Neural cell (in vitro differentiated cells): Measurements from ENCODE around the gene SH3BP5. TPM values are rescaled to one million over a fixed set of nuclear protein-coding genes. Genes with fewer than 3 reads are reported as not detected.
A peak's percentile ranks its signal among the peaks of the same experiment; 100 is the strongest.

Experiments used
- H2AFZ ChIP-seq: fragments of 200-600, 300-800 bp; sonication (generic), shearing (Covaris generic); 2 replicates; pipeline ENCODE4 v1.6.0; 2014; ENCODE audit warnings: low read depth, mild to moderate bottlenecking, antibody characterized with exemption, low read length, moderate library complexity
- H3F3A ChIP-seq: fragments of 200-600 bp; shearing (Covaris generic); 2 replicates; pipeline ENCODE4 v1.6.1; 2016; ENCODE audit warnings: mild to moderate bottlenecking, moderate library complexity, mixed read lengths, antibody characterized with exemption, low read length; ENCODE audit not compliant: insufficient read depth, poor library complexity, severe bottlenecking
- H3K27ac ChIP-seq: fragments of 200-600, 300-800 bp; sonication (generic), shearing (Covaris generic); 2 replicates; pipeline ENCODE4 v1.5.1; 2014; ENCODE audit warnings: mild to moderate bottlenecking, low read length, moderate library complexity
- H3K27me3 ChIP-seq: fragments of 300-800, 200-600 bp; sonication (generic), shearing (Covaris generic); 2 replicates; pipeline ENCODE4 v1.6.0; 2014; ENCODE audit warnings: mild to moderate bottlenecking, low read depth, low read length, moderate library complexity; ENCODE audit not compliant: insufficient read depth
- H3K36me3 ChIP-seq: fragments of 300-800, 200-600 bp; sonication (generic), shearing (Covaris generic); 2 replicates; pipeline ENCODE4 v1.5.1; 2014; ENCODE audit warnings: mild to moderate bottlenecking, antibody characterized with exemption, low read length, moderate library complexity; ENCODE audit not compliant: insufficient read depth
- H3K4me2 ChIP-seq: fragments of 300-800, 200-600 bp; sonication (generic), shearing (Covaris generic); 2 replicates; pipeline ENCODE4 v1.6.0; 2014; ENCODE audit warnings: mild to moderate bottlenecking, low read length
- H3K4me3 ChIP-seq: fragments of 300-800, 200-600 bp; sonication (generic), shearing (Covaris generic); 2 replicates; pipeline ENCODE4 v1.5.1; 2014; ENCODE audit warnings: mild to moderate bottlenecking, low read length, moderate library complexity
- H3K79me2 ChIP-seq: fragments of 200-600 bp; shearing (Covaris generic); replicated peaks from 2 replicates; pipeline ENCODE4 v1.6.0; 2014; ENCODE audit warnings: mild to moderate bottlenecking, low read length, moderate library complexity; ENCODE audit not compliant: insufficient read depth
- H3K9ac ChIP-seq: fragments of 300-800, 200-600 bp; sonication (generic), shearing (Covaris generic); 2 replicates; pipeline ENCODE4 v1.6.1; 2016; ENCODE audit warnings: mild to moderate bottlenecking, low read length, mixed read lengths
- H3K9me2 ChIP-seq: fragments of 200-600 bp; shearing (Covaris generic); 2 replicates; pipeline ENCODE4 v1.6.1; 2016; ENCODE audit warnings: mild to moderate bottlenecking, low read length, mixed read lengths; ENCODE audit not compliant: insufficient read depth
- H3K9me3 ChIP-seq: fragments of 200-600, 300-800 bp; sonication (generic), shearing (Covaris generic); 2 replicates; pipeline ENCODE4 v1.6.1; 2016; ENCODE audit warnings: mild to moderate bottlenecking, mixed run types, low read length, moderate library complexity, mixed read lengths
- H4K20me1 ChIP-seq: fragments of 200-600 bp; shearing (Covaris generic); 2 replicates; pipeline ENCODE4 v1.6.1; 2016; ENCODE audit warnings: mild to moderate bottlenecking, mixed run types; ENCODE audit not compliant: insufficient read depth
- CTCF ChIP-seq: fragments of 450-650 bp; IDR thresholded peaks from 2 replicates; pipeline ENCODE4 v1.5.1; 2014; ENCODE audit warnings: antibody characterized with exemption, mild to moderate bottlenecking, moderate library complexity; ENCODE audit not compliant: poor library complexity, severe bottlenecking
- EP300 ChIP-seq: fragments of 450-650 bp; conservative IDR thresholded peaks from 2 replicates; pipeline ENCODE4 v1.6.1; 2014; ENCODE audit warnings: antibody characterized with exemption, mild to moderate bottlenecking, moderate library complexity; ENCODE audit not compliant: poor library complexity, severe bottlenecking
- EZH2 ChIP-seq: fragments of 200-600, 300-800 bp; shearing (Covaris generic), sonication (generic); IDR thresholded peaks from 2 replicates; pipeline ENCODE4 v1.6.1; 2014; ENCODE audit warnings: antibody characterized with exemption, low read length, borderline replicate concordance, mild to moderate bottlenecking; ENCODE audit not compliant: insufficient read depth, poor library complexity, severe bottlenecking
- MXI1 ChIP-seq: fragments of 450-650 bp; conservative IDR thresholded peaks from 2 replicates; pipeline ENCODE4 v1.6.1; 2014; ENCODE audit warnings: antibody characterized with exemption, mild to moderate bottlenecking; ENCODE audit not compliant: poor library complexity, severe bottlenecking
- POLR2AphosphoS5 ChIP-seq: IDR thresholded peaks from 2 replicates; pipeline ENCODE4 v1.6.1; 2012
- RAD21 ChIP-seq: fragments of 450-650 bp; conservative IDR thresholded peaks from 2 replicates; pipeline ENCODE4 v1.6.1; 2014; ENCODE audit warnings: antibody characterized with exemption, mild to moderate bottlenecking, moderate library complexity
- REST ChIP-seq: IDR thresholded peaks from 2 replicates; pipeline ENCODE4 v1.6.1; 2012; ENCODE audit warnings: borderline replicate concordance
- SMC3 ChIP-seq: fragments of 450-650 bp; conservative IDR thresholded peaks from 2 replicates; pipeline ENCODE4 v1.6.1; 2014; ENCODE audit warnings: antibody characterized with exemption, mild to moderate bottlenecking, moderate library complexity; ENCODE audit not compliant: poor library complexity
- TAF1 ChIP-seq: IDR thresholded peaks from 2 replicates; pipeline ENCODE4 v1.6.1; 2012; ENCODE audit warnings: low read depth
- polyA plus RNA-seq: library from polyadenylated mRNA; depleted of rRNA; stranded (reverse); fragments of >200 nt; gene quantifications from 2 replicates; pipeline ENCODE4 v1.2.3, GENCODE V29; 2014

Gene SH3BP5
- polyA plus RNA-seq, 1 donor from 2014 or later: 166 TPM

GRCh38 chr3:15333099-15333955, 941 bp upstream of the SH3BP5 start:
- no peaks in the 10 kb centered on the region for H3K9me3 ChIP-seq
- peak overlapping the region; percentile 93 for H3K9ac ChIP-seq

More at GRCh38 chr3:15333099-15333955, 941 bp upstream of the SH3BP5 start:
- H3F3A ChIP-seq: no peaks in the 10 kb centered on the region
- peak overlapping the region; percentile 60 for H3K4me2 ChIP-seq
- peaks cover 12% of the 10 kb centered on the region for H3K27me3 ChIP-seq
- H2AFZ ChIP-seq: peak overlapping the region; percentile 63
- H3K9me2 ChIP-seq: no peaks in the 10 kb centered on the region
- no peak for TF ChIP-seq SMC3
- no peak for TF ChIP-seq RAD21
- no peak for TF ChIP-seq MXI1
- TF ChIP-seq REST: no peak
- TF ChIP-seq CTCF: no peak
- TF ChIP-seq EP300: no peak
- no peak for TF ChIP-seq TAF1
- TF ChIP-seq EZH2: no peak
- no peak for TF ChIP-seq POLR2AphosphoS5
- peaks cover 14% of the 10 kb centered on the region for H3K79me2 ChIP-seq
- H3K36me3 ChIP-seq: no peaks in the 10 kb centered on the region
- H3K4me3 ChIP-seq: peak overlapping the region; percentile 83
- no peaks in the 10 kb centered on the region for H4K20me1 ChIP-seq
- peak overlapping the region; percentile 90 for H3K27ac ChIP-seq
